ENCODE data around the gene GGNBP2. TPM values are rescaled to one million over a fixed set of nuclear protein-coding genes. Genes with fewer than 3 reads are reported as not detected.

GGNBP2 gene
- total and polyA plus RNA-seq, 8 donors: 15.8 to 161 (median 39.5) TPM

- peaks cover 43 to 88% (median 84%) of the 10 kb centered on the region in 4 donors for H3K36me3 ChIP-seq
- no peak overlapping the region for H3K27ac ChIP-seq
- no peak for DNase-seq
- no peak overlapping the region for H3K4me3 ChIP-seq
- intact Hi-C loops (cut with DNase I; ENCODE audit: low total_unique reads): no loop called here
- peaks cover 6 to 11% (median 6%) of the 10 kb centered on the region in 4 donors for H3K4me1 ChIP-seq
- TF ChIP-seq POLR2AphosphoS5 (IDR thresholded peaks at IDR 0.05) (no peak), EP300 (IDR thresholded peaks at IDR 0.05) (no peak), POLR2A (IDR thresholded peaks at IDR 0.05) (no peak), CTCF (IDR thresholded peaks at IDR 0.05) (no peak)
- H3K27me3 ChIP-seq: no peaks in the 10 kb centered on the region
- H3K9me3 ChIP-seq: no peaks in the 10 kb centered on the region
Observed at GRCh38 chr17:36529121-36529520, 15.6 kb upstream of the GGNBP2 start.

DNA sequence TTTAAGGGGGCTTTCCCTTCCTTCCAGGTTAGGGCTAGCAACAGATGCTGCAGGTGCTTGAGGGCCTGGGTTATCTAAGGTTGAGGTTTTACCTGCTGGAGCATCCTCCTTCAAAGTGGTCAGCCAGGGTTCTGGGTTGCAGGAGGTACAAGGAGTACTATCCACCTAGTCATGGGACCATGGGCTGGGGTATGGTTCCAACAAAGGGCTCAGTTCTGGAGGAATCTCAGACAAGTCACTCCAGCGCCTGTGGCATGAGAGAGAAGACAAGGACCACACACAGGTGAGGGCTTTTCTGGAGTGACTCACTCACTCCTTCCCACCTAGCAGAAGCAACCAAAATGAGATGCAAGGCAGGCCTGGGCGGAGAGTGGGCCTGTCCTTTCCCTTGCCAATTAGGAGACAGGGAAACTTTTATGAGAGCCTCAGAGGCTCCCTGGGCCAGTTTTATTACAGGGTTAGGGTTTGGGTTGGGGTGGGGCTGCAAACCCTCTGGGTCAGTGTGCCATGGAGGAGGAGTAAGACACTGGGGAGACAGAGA is 12.2 kb upstream of the GGNBP2 start:
- DNase-seq: no peak
- H3K27ac ChIP-seq: no peak overlapping the region
- H3K36me3 ChIP-seq: peaks cover 21 to 61% (median 50%) of the 10 kb centered on the region in 4 donors
- intact Hi-C loops (cut with DNase I; ENCODE audit: low total_unique reads): no loop called here
- no peaks in the 10 kb centered on the region for H3K9me3 ChIP-seq
- 89 to 100% (median 96%) methylated on average over 2 of the region's 2 CpGs for WGBS, 5 donors
- H3K4me3 ChIP-seq: no peak overlapping the region
- peaks cover 13 to 29% (median 22%) of the 10 kb centered on the region in 4 donors for H3K4me1 ChIP-seq
- no peaks in the 10 kb centered on the region for H3K27me3 ChIP-seq
- TF ChIP-seq EP300 (IDR thresholded peaks at IDR 0.05): no peak
- TF ChIP-seq CTCF (IDR thresholded peaks at IDR 0.05): no peak
- no peak for TF ChIP-seq POLR2AphosphoS5 (IDR thresholded peaks at IDR 0.05)
- no peak for TF ChIP-seq POLR2A (IDR thresholded peaks at IDR 0.05)

DNA sequence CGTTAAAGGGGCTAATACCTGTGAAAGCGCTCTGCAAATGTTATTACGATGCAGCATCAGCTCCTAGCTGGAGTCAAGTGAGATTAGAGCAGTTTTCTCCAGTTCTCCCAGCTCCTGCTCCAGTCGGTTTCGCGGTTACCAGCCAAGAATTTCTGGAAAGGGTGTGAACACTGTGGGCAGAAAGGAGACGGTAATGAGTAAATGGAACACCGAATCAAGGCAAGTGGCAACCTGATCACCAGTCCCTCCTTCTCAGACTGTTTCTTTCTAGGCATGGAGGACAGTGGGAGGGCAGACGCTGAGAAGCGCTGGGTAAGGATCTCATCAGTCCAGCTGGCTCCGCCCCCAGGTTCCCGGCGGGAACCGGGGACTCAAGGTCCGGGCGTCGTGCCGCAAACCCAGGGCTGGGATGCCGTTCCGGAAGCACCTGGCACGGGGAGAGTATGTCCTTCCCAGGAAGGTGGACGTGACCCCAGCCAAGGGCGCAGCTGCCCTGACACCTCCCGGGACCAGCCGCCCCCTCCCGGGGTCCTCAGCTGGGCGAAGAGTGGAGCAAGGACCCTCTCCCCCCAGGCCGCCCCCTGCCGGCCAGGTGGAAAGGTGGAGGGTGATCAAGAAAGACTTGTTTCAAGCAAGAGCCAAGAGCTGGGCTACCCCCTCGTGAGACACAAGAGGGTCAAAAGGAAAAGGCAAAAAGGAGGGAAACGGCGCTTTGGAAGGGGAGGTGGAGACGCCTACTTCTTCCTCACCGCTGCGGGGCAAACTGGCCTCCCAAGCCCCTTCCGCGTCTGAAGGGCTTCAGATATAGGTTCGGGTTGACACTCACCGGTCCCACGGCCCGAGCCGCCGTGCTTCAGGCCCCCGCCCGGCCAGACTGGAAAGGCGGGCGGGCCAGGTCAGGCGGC is 10.5 kb upstream of the GGNBP2 start:
- H3K4me1 ChIP-seq: peaks cover 13 to 40% (median 24%) of the 10 kb centered on the region in 4 donors
- H3K36me3 ChIP-seq: peaks cover 18 to 54% (median 36%) of the 10 kb centered on the region in 4 donors

More for the DNA sequence above, 10.5 kb upstream of the GGNBP2 start:
- intact Hi-C loops (cut with DNase I; ENCODE audit: low total_unique reads): no loop called here
- peak; percentile 72 to 86 for DNase-seq
- no peaks in the 10 kb centered on the region for H3K27me3 ChIP-seq
- TF ChIP-seq CTCF (IDR thresholded peaks at IDR 0.05): peak in 4 of 7 experiments; percentile 21 to 49 (median 32)
- TF ChIP-seq POLR2A (IDR thresholded peaks at IDR 0.05): no peak
- TF ChIP-seq POLR2AphosphoS5 (IDR thresholded peaks at IDR 0.05): peak in 2 of 3 donors; percentile 4 to 17
- no peaks in the 10 kb centered on the region for H3K9me3 ChIP-seq
- H3K4me3 ChIP-seq: peak overlapping the region; percentile 80 to 90 (median 89)
- peak overlapping the region; percentile 98 to 99 (median 99) for H3K27ac ChIP-seq
- 4 to 7% (median 6%) methylated on average over 44 to 48 of the region's 48 CpGs for WGBS, 5 donors

All from stomach (tissue), 9 donors.